H1 (cell line): ENCODE data around the gene SRSF7. TPM values are rescaled to one million over a fixed set of nuclear protein-coding genes. Genes with fewer than 3 reads are reported as not detected.

Source experiments
- CTCF ChIA-PET: fragments of 300-600 bp; sonication (Branson Sonifier 250); formaldehyde crosslinking; loops from one replicate; lab custom pipeline; 2021; ENCODE audit not compliant: partially characterized antibody; lab: Charles Lee
- POLR2A ChIA-PET: fragments of 300-600 bp; sonication (Branson Sonifier 250); formaldehyde crosslinking; loops from one replicate; lab custom pipeline; 2021; ENCODE audit warnings: inconsistent platforms; ENCODE audit not compliant: partially characterized antibody; lab: Charles Lee
- DNase-seq, 2 experiments: peaks; one replicate each; pipeline versions ENCODE4 v3.0.0 to v3.0.0-alpha.2; 2010 to 2022; ENCODE audit warnings: low spot score in 2 of 2, low read depth in 1 of 2, mixed read lengths in 1 of 2
- FAIRE-seq: peaks from 2 replicates; lab custom pipeline; 2011; peaks lifted over from hg19 to GRCh38; lab: Jason Lieb, UNC
- H2AFZ ChIP-seq: 2 replicates; pipeline ENCODE4 v1.8.1; 2012; ENCODE audit warnings: low read length, inconsistent platforms
- H2AK5ac ChIP-seq: 2 replicates; pipeline ENCODE4 v1.6.1; 2013; ENCODE audit warnings: low read depth, low read length
- H2BK120ac ChIP-seq: replicated peaks from 2 replicates; pipeline ENCODE3; 2013; ENCODE audit warnings: low read depth, low read length, inconsistent platforms
- H2BK12ac ChIP-seq: 2 replicates; pipeline ENCODE4 v1.6.1; 2013; ENCODE audit warnings: low read depth, low read length
- H2BK15ac ChIP-seq: 2 replicates; pipeline ENCODE4 v1.6.1; 2013; ENCODE audit warnings: low read length
- H2BK20ac ChIP-seq: 2 replicates; pipeline ENCODE4 v1.6.1; 2013; ENCODE audit warnings: low read length
- H2BK5ac ChIP-seq: 2 replicates; pipeline ENCODE4 v1.6.1; 2013; ENCODE audit warnings: low read depth, low read length
- H3K14ac ChIP-seq: 2 replicates; pipeline ENCODE4 v1.6.1; 2013; ENCODE audit warnings: inconsistent platforms; ENCODE audit not compliant: insufficient read length
- H3K18ac ChIP-seq: 2 replicates; pipeline ENCODE4 v1.6.1; 2013; ENCODE audit warnings: low read length; ENCODE audit errors: extremely low read depth
- H3K23ac ChIP-seq: 2 replicates; pipeline ENCODE4 v1.6.1; 2013; ENCODE audit warnings: inconsistent platforms; ENCODE audit not compliant: insufficient read length
- H3K23me2 ChIP-seq: 2 replicates; pipeline ENCODE4 v1.6.1; 2013; ENCODE audit warnings: low read depth, low read length
- H3K27ac ChIP-seq: 2 replicates; pipeline ENCODE4 v1.6.1; 2011; ENCODE audit warnings: low read depth, low read length, inconsistent platforms
- H3K27me3 ChIP-seq, 4 experiments: replicated peaks in 1 of 4; 1 replicate in 1 of 4; 2 replicates in 3 of 4; pipeline versions ENCODE4 v1.6.1 to v1.8.1; 2011 to 2013; ENCODE audit warnings: low read length in 3 of 4, mild to moderate bottlenecking in 3 of 4, inconsistent platforms in 2 of 4, mixed read lengths in 2 of 4, moderate library complexity in 1 of 4; ENCODE audit not compliant: control insufficient read depth in 3 of 4, insufficient read depth in 3 of 4; ENCODE audit errors: extremely low read depth in 1 of 4
- H3K36me3 ChIP-seq, 4 experiments: 2 replicates each; pipeline versions ENCODE4 v1.6.1 to v1.8.1; 2011 to 2013; ENCODE audit warnings: mild to moderate bottlenecking in 4 of 4, low read length in 3 of 4, moderate library complexity in 2 of 4, control low read depth in 1 of 4, inconsistent platforms in 1 of 4; ENCODE audit not compliant: insufficient read depth in 4 of 4, control insufficient read depth in 2 of 4
- H3K4ac ChIP-seq: replicated peaks from 2 replicates; pipeline ENCODE3; 2013; ENCODE audit warnings: low read length, low read depth, mixed read lengths, inconsistent platforms; ENCODE audit not compliant: insufficient read length
- H3K4me1 ChIP-seq, 4 experiments: replicated peaks in 1 of 4; 1 replicate in 1 of 4; 2 replicates in 3 of 4; pipeline versions ENCODE4 v1.6.1 to v1.8.1; 2011 to 2013; ENCODE audit warnings: low read length in 3 of 4, inconsistent platforms in 2 of 4, mixed read lengths in 1 of 4; ENCODE audit not compliant: insufficient read depth in 4 of 4, control insufficient read depth in 3 of 4
- H3K4me2 ChIP-seq, 2 experiments: 2 replicates each; pipeline versions ENCODE4 v1.6.1 to v1.8.1; 2011 to 2013; ENCODE audit warnings: low read depth in 2 of 2, low read length in 2 of 2, control low read depth in 1 of 2, inconsistent platforms in 1 of 2, mild to moderate bottlenecking in 1 of 2; ENCODE audit not compliant: insufficient read depth in 1 of 2
- H3K4me3 ChIP-seq, 4 experiments: fragments of 200-600, 300-600 bp in 1 of 4; sonication (generic), shearing (Covaris generic), sonication (Bioruptor Twin) in 1 of 4; 2 replicates each; pipeline versions ENCODE4 v1.5.1 to v1.8.1; 2011 to 2016; ENCODE audit warnings: low read length in 4 of 4, low read depth in 3 of 4, control low read depth in 2 of 4, inconsistent platforms in 2 of 4, mild to moderate bottlenecking in 2 of 4, mixed read lengths in 1 of 4, moderate library complexity in 1 of 4; ENCODE audit not compliant: insufficient read depth in 2 of 4; ENCODE audit errors: extremely low read depth in 1 of 4
- H3K56ac ChIP-seq: replicated peaks from 2 replicates; pipeline ENCODE3; 2013; ENCODE audit warnings: low read depth, mild to moderate bottlenecking, mixed read lengths, low read length, inconsistent platforms; ENCODE audit not compliant: insufficient read length
- H3K79me1 ChIP-seq: 2 replicates; pipeline ENCODE4 v1.6.1; 2013; ENCODE audit warnings: low read depth, low read length, control low read depth
- H3K79me2 ChIP-seq, 2 experiments: 2 replicates each; pipeline versions ENCODE4 v1.6.1 to v1.8.1; 2012 to 2013; ENCODE audit warnings: low read length in 2 of 2, mild to moderate bottlenecking in 2 of 2, inconsistent platforms in 1 of 2; ENCODE audit not compliant: insufficient read depth in 2 of 2, control insufficient read depth in 1 of 2
- H3K9ac ChIP-seq, 4 experiments: replicated peaks in 1 of 4; 1 replicate in 1 of 4; 2 replicates in 3 of 4; pipeline versions ENCODE4 v1.6.1 to v1.8.1; 2011 to 2013; ENCODE audit warnings: low read depth in 3 of 4, low read length in 3 of 4, control low read depth in 2 of 4, mild to moderate bottlenecking in 2 of 4, moderate library complexity in 2 of 4, inconsistent platforms in 1 of 4; ENCODE audit errors: extremely low read depth in 1 of 4
- H3K9me3 ChIP-seq, 2 experiments: 2 replicates each; pipeline versions ENCODE4 v1.6.1 to v1.8.1; 2012 to 2013; ENCODE audit warnings: mild to moderate bottlenecking in 2 of 2, moderate library complexity in 2 of 2, control low read depth in 1 of 2, inconsistent platforms in 1 of 2, low read depth in 1 of 2, low read length in 1 of 2, mixed read lengths in 1 of 2; ENCODE audit not compliant: insufficient read depth in 2 of 2
- H4K20me1 ChIP-seq, 2 experiments: replicated peaks in 1 of 2; 2 replicates each; pipeline versions ENCODE3 to v1.8.1; 2011 to 2013; ENCODE audit warnings: inconsistent platforms in 2 of 2, low read length in 2 of 2, mild to moderate bottlenecking in 1 of 2; ENCODE audit not compliant: insufficient read depth in 2 of 2, control insufficient read depth in 1 of 2
- H4K5ac ChIP-seq: 2 replicates; pipeline ENCODE4 v1.6.1; 2013; ENCODE audit warnings: low read length, low read depth, mixed read lengths, inconsistent platforms; ENCODE audit not compliant: insufficient read length
- H4K8ac ChIP-seq: 2 replicates; pipeline ENCODE4 v1.8.0; 2013; ENCODE audit warnings: mild to moderate bottlenecking, moderate library complexity, low read length, inconsistent platforms; ENCODE audit not compliant: insufficient read depth; ENCODE audit errors: extremely low read depth
- H4K91ac ChIP-seq: replicated peaks from 2 replicates; pipeline ENCODE3; 2013; ENCODE audit warnings: low read length, mixed read lengths, inconsistent platforms; ENCODE audit not compliant: insufficient read length
- BRCA1 ChIP-seq: IDR thresholded peaks from 2 replicates; pipeline ENCODE4 v1.6.1; 2012; ENCODE audit warnings: low read depth, low read length, improper control_type of control experiment
- FOSL1 ChIP-seq: IDR thresholded peaks from 2 replicates; pipeline ENCODE4 v1.6.1; 2011; ENCODE audit warnings: mild to moderate bottlenecking, low read depth, low read length, moderate library complexity; ENCODE audit not compliant: insufficient read depth
- GABPA ChIP-seq: IDR thresholded peaks from 2 replicates; pipeline ENCODE4 v1.6.1; 2011; ENCODE audit warnings: mild to moderate bottlenecking, low read length, moderate library complexity, borderline replicate concordance; ENCODE audit not compliant: insufficient read depth
- RAD21 ChIP-seq, 2 experiments: IDR thresholded peaks in 1 of 2; conservative IDR thresholded peaks in 1 of 2; 2 replicates each; pipeline ENCODE4 v1.6.1; 2011; ENCODE audit warnings: low read depth in 2 of 2, low read length in 2 of 2, improper control_type of control experiment in 1 of 2, inconsistent platforms in 1 of 2, mild to moderate bottlenecking in 1 of 2, moderate library complexity in 1 of 2
- SAP30 ChIP-seq: fragments of 300-600 bp; sonication (generic); IDR thresholded peaks from 2 replicates; pipeline ENCODE4 v1.7.1; 2012; ENCODE audit warnings: low read length, moderate library complexity, mild to moderate bottlenecking, inconsistent platforms; ENCODE audit not compliant: insufficient read depth, insufficient replicate concordance
- SIN3A ChIP-seq, 2 experiments: IDR thresholded peaks in 1 of 2; conservative IDR thresholded peaks in 1 of 2; 2 replicates each; pipeline ENCODE4 v1.6.1; 2011 to 2012; ENCODE audit warnings: low read length in 2 of 2, improper control_type of control experiment in 1 of 2, low read depth in 1 of 2, mild to moderate bottlenecking in 1 of 2
- TAF1 ChIP-seq: IDR thresholded peaks from 2 replicates; pipeline ENCODE4 v1.6.1; 2011; ENCODE audit warnings: mild to moderate bottlenecking, low read depth, low read length
- ZNF274 ChIP-seq: IDR thresholded peaks from 2 replicates; pipeline ENCODE4 v1.7.0; 2012; ENCODE audit warnings: low read length, borderline replicate concordance; ENCODE audit errors: extremely low read depth
- whole genome bisulfite sequencing, 2 experiments: shearing (Covaris generic) in 1 of 2; methylation state at CpG; one replicate each; pipeline versions ENCODE4 v1.1.6 to v1.1.7; 2013 to 2015; ENCODE audit warnings: low lambda C conversion rate in 2 of 2, mixed read lengths in 2 of 2, inconsistent platforms in 1 of 2, low coverage in 1 of 2, missing lambda C conversion rate in 1 of 2; ENCODE audit not compliant: insufficient replicate concordance in 2 of 2, insufficient coverage in 1 of 2, insufficient read length in 1 of 2; ENCODE audit errors: extremely low coverage in 1 of 2, missing lambda C conversion rate in 1 of 2; 5-methylcytosine and 5-hydroxymethylcytosine counted together
- polyA plus RNA-seq, 7 experiments: library from polyadenylated mRNA; depleted of rRNA in 3 of 7; stranded (reverse) in 5 of 7; unstranded in 2 of 7; fragments of >200 nt in 5 of 7; fragments of 200-250 nt in 2 of 7; gene quantifications; 1 replicate in 5 of 7; 2 replicates in 1 of 7; 4 replicates in 1 of 7; pipeline versions ENCODE4 v1.2.1 to v1.2.3, GENCODE V29; 2011 to 2013; ENCODE audit warnings: missing spikeins in 2 of 7, mixed read lengths in 2 of 7
- total RNA-seq: library from RNA; stranded (reverse); fragmentation: NEBNext Ultra II Directional; extraction: Animal tissue kit (Norgen Biotek cat#: 25700); gene quantifications from 2 replicates; pipeline ENCODE4 v1.2.1, GENCODE V29; 2021
- TF ChIP-seq, protein P1 (sequence below): IDR thresholded peaks from 2 replicates; pipeline ENCODE4 v1.6.1; 2012; ENCODE audit warnings: low read length, inconsistent platforms
- TF ChIP-seq, protein P2 (sequence below): IDR thresholded peaks from 2 replicates; pipeline ENCODE4 v1.6.1; 2011; ENCODE audit warnings: low read length, improper control_type of control experiment

Gene SRSF7
- total and polyA plus RNA-seq, 2 of the 8 experiments (the other 6 are each of a cell fraction or from before 2014, with no cell fraction given), result 370 to 415 TPM

DNA sequence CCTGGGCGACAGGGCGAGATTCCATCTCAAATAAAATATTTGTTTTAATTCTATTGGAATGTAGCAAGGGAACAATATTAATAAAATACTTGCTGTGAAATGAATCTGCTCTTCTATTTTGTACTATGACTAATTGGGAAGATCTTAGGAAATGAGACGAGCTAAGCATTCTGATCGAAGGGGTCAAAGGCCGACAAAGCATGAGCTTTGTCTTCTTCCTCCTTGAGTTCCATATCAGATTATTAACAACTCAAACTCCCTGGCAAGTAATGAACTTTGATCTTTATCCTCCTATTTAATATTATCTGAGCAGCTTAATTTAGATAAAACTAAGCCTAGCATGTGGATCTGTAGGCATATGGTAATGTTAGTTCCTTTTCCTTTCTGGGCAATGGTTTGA lies 42.4 kb upstream of the SRSF7 start:
- Histone ChIP-seq H2BK12ac (no peak overlapping the region), H2BK120ac (no peak overlapping the region), H3K4me3 (no peak overlapping the region), H2BK5ac (no peak overlapping the region), H2AK5ac (no peak overlapping the region), H2BK20ac (no peak overlapping the region), H3K23ac (no peak overlapping the region), H4K5ac (no peak overlapping the region), H3K4me1 (no peaks in the 10 kb centered on the region), H3K18ac (no peak overlapping the region), H3K27ac (no peak overlapping the region), H4K8ac (no peak overlapping the region), H4K91ac (no peak overlapping the region), H3K27me3 (no peaks in the 10 kb centered on the region), H3K4ac (no peak overlapping the region), H3K79me1 (no peaks in the 10 kb centered on the region), H2BK15ac (no peak overlapping the region), H2AFZ (no peak overlapping the region), H3K56ac (no peak overlapping the region), H3K36me3 (peaks cover 0 to 12% (median 0%) of the 10 kb centered on the region in 4 experiments; a peak in 1 of 8 replicates), H4K20me1 (no peaks in the 10 kb centered on the region), H3K79me2 (no peaks in the 10 kb centered on the region), H3K4me2 (no peak overlapping the region), H3K23me2 (no peaks in the 10 kb centered on the region), H3K9me3 (no peaks in the 10 kb centered on the region), H3K14ac (no peak overlapping the region), H3K9ac (no peak overlapping the region)
- 96% methylated on average over 5 of the region's 5 CpGs; no CpG with 5 or more reads in 1 of the 2 experiments for WGBS, 2 experiments
- DNase-seq, result no peak
- FAIRE-seq, result no peak
- ChIA-PET POLR2A (interaction anchor here (3.7 kb wide), 1 partner anchor 43 kb away, joined by 21 read pairs; the partner anchor contains the start of gene SRSF7), CTCF (no interaction called here)
- TF ChIP-seq, protein P1, sequence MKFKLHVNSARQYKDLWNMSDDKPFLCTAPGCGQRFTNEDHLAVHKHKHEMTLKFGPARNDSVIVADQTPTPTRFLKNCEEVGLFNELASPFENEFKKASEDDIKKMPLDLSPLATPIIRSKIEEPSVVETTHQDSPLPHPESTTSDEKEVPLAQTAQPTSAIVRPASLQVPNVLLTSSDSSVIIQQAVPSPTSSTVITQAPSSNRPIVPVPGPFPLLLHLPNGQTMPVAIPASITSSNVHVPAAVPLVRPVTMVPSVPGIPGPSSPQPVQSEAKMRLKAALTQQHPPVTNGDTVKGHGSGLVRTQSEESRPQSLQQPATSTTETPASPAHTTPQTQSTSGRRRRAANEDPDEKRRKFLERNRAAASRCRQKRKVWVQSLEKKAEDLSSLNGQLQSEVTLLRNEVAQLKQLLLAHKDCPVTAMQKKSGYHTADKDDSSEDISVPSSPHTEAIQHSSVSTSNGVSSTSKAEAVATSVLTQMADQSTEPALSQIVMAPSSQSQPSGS, result no peak
- TF ChIP-seq GABPA, result no peak
- no peak for TF ChIP-seq RAD21 (IDR thresholded peaks at IDR 0.05 in 1 of 2, conservative IDR thresholded peaks at IDR 0.05 in 1 of 2; ENCODE audit: low read depth in 2 of 2, low read length in 2 of 2)
- TF ChIP-seq, protein P2, sequence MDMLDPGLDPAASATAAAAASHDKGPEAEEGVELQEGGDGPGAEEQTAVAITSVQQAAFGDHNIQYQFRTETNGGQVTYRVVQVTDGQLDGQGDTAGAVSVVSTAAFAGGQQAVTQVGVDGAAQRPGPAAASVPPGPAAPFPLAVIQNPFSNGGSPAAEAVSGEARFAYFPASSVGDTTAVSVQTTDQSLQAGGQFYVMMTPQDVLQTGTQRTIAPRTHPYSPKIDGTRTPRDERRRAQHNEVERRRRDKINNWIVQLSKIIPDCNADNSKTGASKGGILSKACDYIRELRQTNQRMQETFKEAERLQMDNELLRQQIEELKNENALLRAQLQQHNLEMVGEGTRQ, result no peak
- no peak for TF ChIP-seq TAF1
- no peak for TF ChIP-seq BRCA1
- no peak for TF ChIP-seq SIN3A (conservative IDR thresholded peaks at IDR 0.05 in 1 of 2, IDR thresholded peaks at IDR 0.05 in 1 of 2; ENCODE audit: low read depth in 1 of 2, low read length in 2 of 2)
- no peak for TF ChIP-seq ZNF274
- TF ChIP-seq SAP30, result no peak
- no peak for TF ChIP-seq FOSL1
